ENCODE results near the gene IL37. TPM values are rescaled to one million over a fixed set of nuclear protein-coding genes. Genes with fewer than 3 reads are reported as not detected.

IL37 gene
- total RNA-seq, 2 donors from 2014 or later, result not detected

GRCh38 chr2:112902816-112903215 is 8.1 kb upstream of the IL37 start:
- Histone ChIP-seq H3K9me3 (ENCODE audit: control insufficient read depth, low read length) (no peaks in the 10 kb centered on the region), H3K27me3 (ENCODE audit: control insufficient read depth, insufficient read depth, low read length, poor library complexity, severe bottlenecking) (no peaks in the 10 kb centered on the region), H3K36me3 (ENCODE audit: control insufficient read depth, insufficient read depth, low read length) (no peaks in the 10 kb centered on the region), H3K4me1 (ENCODE audit: control insufficient read depth, insufficient read depth, low read length) (peaks cover 4% of the 10 kb centered on the region), H3K9ac (ENCODE audit: extremely low read depth, low read length, poor library complexity, severe bottlenecking) (no peak overlapping the region), H3K27ac (ENCODE audit: low read depth, low read length) (no peak overlapping the region), H3K4me3 (ENCODE audit: low read length) (no peak overlapping the region)
- H3K4me3 Mint-ChIP-seq, result no peak overlapping the region
- no peak overlapping the region for H3K27ac Mint-ChIP-seq
- no peak for TF ChIP-seq CTCF (conservative IDR thresholded peaks at IDR 0.05)
- 92% methylated on average over 2 of the region's 2 CpGs for WGBS, 2 experiments (ENCODE audit: insufficient coverage in 1 of 2, insufficient read length in 1 of 2)
- H3K4me1 Mint-ChIP-seq, result peaks cover 15% of the 10 kb centered on the region
- no peaks in the 10 kb centered on the region for H3K27me3 Mint-ChIP-seq (ENCODE audit: insufficient read depth)
- no peak for DNase-seq
- no peaks in the 10 kb centered on the region for H3K36me3 Mint-ChIP-seq (ENCODE audit: low read depth)
- H3K9me3 Mint-ChIP-seq, result no peaks in the 10 kb centered on the region

GRCh38 chr2:112904883-112905282 is 6.1 kb upstream of the IL37 start:
- Mint-ChIP-seq H3K27me3 (ENCODE audit: insufficient read depth) (peaks cover 2% of the 10 kb centered on the region), H3K36me3 (ENCODE audit: low read depth) (no peaks in the 10 kb centered on the region), H3K27ac (no peak overlapping the region), H3K9me3 (peaks cover 8% of the 10 kb centered on the region), H3K4me3 (no peak overlapping the region), H3K4me1 (peaks cover 15% of the 10 kb centered on the region)
- Histone ChIP-seq H3K36me3 (ENCODE audit: control insufficient read depth, insufficient read depth, low read length) (no peaks in the 10 kb centered on the region), H3K27ac (ENCODE audit: low read depth, low read length) (no peak overlapping the region), H3K9ac (ENCODE audit: extremely low read depth, low read length, poor library complexity, severe bottlenecking) (no peak overlapping the region), H3K9me3 (ENCODE audit: control insufficient read depth, low read length) (peaks cover 4% of the 10 kb centered on the region), H3K4me1 (ENCODE audit: control insufficient read depth, insufficient read depth, low read length) (peaks cover 4% of the 10 kb centered on the region), H3K27me3 (ENCODE audit: control insufficient read depth, insufficient read depth, low read length, poor library complexity, severe bottlenecking) (no peaks in the 10 kb centered on the region), H3K4me3 (ENCODE audit: low read length) (no peak overlapping the region)
- WGBS, 2 experiments (ENCODE audit: insufficient coverage in 1 of 2, insufficient read length in 1 of 2), result 88 to 96% methylated on average over 4 to 5 of the region's 5 CpGs
- no peak for DNase-seq
- TF ChIP-seq CTCF (conservative IDR thresholded peaks at IDR 0.05), result no peak

GRCh38 chr2:112906276-112906675 is 4.7 kb upstream of the IL37 start:
- Mint-ChIP-seq H3K4me3 (no peak overlapping the region), H3K36me3 (ENCODE audit: low read depth) (no peaks in the 10 kb centered on the region)

More at GRCh38 chr2:112906276-112906675, 4.7 kb upstream of the IL37 start:
- no peak overlapping the region for H3K27ac Mint-ChIP-seq
- 90 to 94% methylated on average over 2 of the region's 2 CpGs for WGBS, 2 experiments (ENCODE audit: insufficient coverage in 1 of 2, insufficient read length in 1 of 2)
- peaks cover 14% of the 10 kb centered on the region for H3K4me1 Mint-ChIP-seq
- peaks cover 8% of the 10 kb centered on the region for H3K9me3 Mint-ChIP-seq
- peaks cover 4% of the 10 kb centered on the region for H3K4me1 ChIP-seq (ENCODE audit: control insufficient read depth, insufficient read depth, low read length)
- H3K9me3 ChIP-seq (ENCODE audit: control insufficient read depth, low read length), result peaks cover 4% of the 10 kb centered on the region
- no peak overlapping the region for H3K27ac ChIP-seq (ENCODE audit: low read depth, low read length)
- H3K27me3 ChIP-seq (ENCODE audit: control insufficient read depth, insufficient read depth, low read length, poor library complexity, severe bottlenecking), result no peaks in the 10 kb centered on the region
- no peak overlapping the region for H3K9ac ChIP-seq (ENCODE audit: extremely low read depth, low read length, poor library complexity, severe bottlenecking)
- H3K36me3 ChIP-seq (ENCODE audit: control insufficient read depth, insufficient read depth, low read length), result no peaks in the 10 kb centered on the region
- TF ChIP-seq CTCF (conservative IDR thresholded peaks at IDR 0.05), result no peak
- H3K4me3 ChIP-seq (ENCODE audit: low read length), result no peak overlapping the region
- DNase-seq, result no peak
- H3K27me3 Mint-ChIP-seq (ENCODE audit: insufficient read depth), result peaks cover 2% of the 10 kb centered on the region
